Spleen (tissue), 7 donors: Measurements from ENCODE around the gene SCG5.

Experiments used
- POLR2A ChIP-seq, 3 donors: fragments of 450-650 bp; IDR thresholded peaks; one replicate each; pipeline ENCODE4 v1.5.1; 2017; ENCODE audit warnings: antibody characterized with exemption in 3 of 3, mild to moderate bottlenecking in 1 of 3
- TF ChIP-seq, protein P1 (sequence below), 11 experiments: fragments of 200-600 bp in 7 of 11; fragments of 450-650 bp in 4 of 11; sonication (generic) in 4 of 11; IDR thresholded peaks in 8 of 11; conservative IDR thresholded peaks in 3 of 11; 1 replicate in 7 of 11; 2 replicates in 4 of 11; pipeline versions ENCODE4 v1.4.0 to v1.8.0; 2016 to 2021; ENCODE audit warnings: antibody characterized with exemption in 11 of 11, inconsistent platforms in 4 of 11, mild to moderate bottlenecking in 1 of 11
- donor health status: DM: no; HTN: no; CAD: no; lungs with moderate emphysema.
- donor health status: DM: no; HTN: no; CAD: no.
- donor health status: DM: no; HTN: no; CAD: no.

GRCh38 chr15:32737304-32737703 lies 95.8 kb downstream of the SCG5 start:
- TF ChIP-seq, protein P1, sequence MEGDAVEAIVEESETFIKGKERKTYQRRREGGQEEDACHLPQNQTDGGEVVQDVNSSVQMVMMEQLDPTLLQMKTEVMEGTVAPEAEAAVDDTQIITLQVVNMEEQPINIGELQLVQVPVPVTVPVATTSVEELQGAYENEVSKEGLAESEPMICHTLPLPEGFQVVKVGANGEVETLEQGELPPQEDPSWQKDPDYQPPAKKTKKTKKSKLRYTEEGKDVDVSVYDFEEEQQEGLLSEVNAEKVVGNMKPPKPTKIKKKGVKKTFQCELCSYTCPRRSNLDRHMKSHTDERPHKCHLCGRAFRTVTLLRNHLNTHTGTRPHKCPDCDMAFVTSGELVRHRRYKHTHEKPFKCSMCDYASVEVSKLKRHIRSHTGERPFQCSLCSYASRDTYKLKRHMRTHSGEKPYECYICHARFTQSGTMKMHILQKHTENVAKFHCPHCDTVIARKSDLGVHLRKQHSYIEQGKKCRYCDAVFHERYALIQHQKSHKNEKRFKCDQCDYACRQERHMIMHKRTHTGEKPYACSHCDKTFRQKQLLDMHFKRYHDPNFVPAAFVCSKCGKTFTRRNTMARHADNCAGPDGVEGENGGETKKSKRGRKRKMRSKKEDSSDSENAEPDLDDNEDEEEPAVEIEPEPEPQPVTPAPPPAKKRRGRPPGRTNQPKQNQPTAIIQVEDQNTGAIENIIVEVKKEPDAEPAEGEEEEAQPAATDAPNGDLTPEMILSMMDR (IDR thresholded peaks at IDR 0.05 in 8 of 11, conservative IDR thresholded peaks at IDR 0.05 in 3 of 11) = no peak
- TF ChIP-seq POLR2A (IDR thresholded peaks at IDR 0.05) = no peak
